Vagina (tissue), 2 donors: Measurements from ENCODE around the gene CTSZ. TPM values are rescaled to one million over a fixed set of nuclear protein-coding genes. Genes with fewer than 3 reads are reported as not detected.

Source experiments
- DNase-seq, 2 donors: peaks; one replicate each; pipeline ENCODE4 v3.0.0-alpha.2; 2017; ENCODE audit errors: extremely low spot score in 2 of 2
- H3K27ac ChIP-seq: fragments of 200-600 bp; sonication (generic); one replicate; pipeline ENCODE4 v1.5.1; 2019
- H3K27me3 ChIP-seq: fragments of 200-600 bp; sonication (generic); one replicate; pipeline ENCODE4 v1.5.1; 2019
- H3K36me3 ChIP-seq, 2 donors: fragments of 200-600 bp; sonication (generic); one replicate each; pipeline ENCODE4 v1.5.1; 2017 to 2019
- H3K4me1 ChIP-seq: fragments of 200-600 bp; sonication (generic); one replicate; pipeline ENCODE4 v1.5.1; 2019
- H3K4me3 ChIP-seq, 2 donors: fragments of 200-600 bp; sonication (generic); 1 replicate in 1 of 2; 2 replicates in 1 of 2; pipeline ENCODE4 v1.5.1; 2016 to 2019
- H3K9me3 ChIP-seq: fragments of 200-600 bp; sonication (generic); one replicate; pipeline ENCODE4 v1.5.1; 2019
- POLR2A ChIP-seq, 2 donors: fragments of 450-650 bp; IDR thresholded peaks; one replicate each; pipeline ENCODE4 v1.6.1; 2017; ENCODE audit warnings: antibody characterized with exemption in 2 of 2, mild to moderate bottlenecking in 2 of 2, moderate library complexity in 2 of 2
- POLR2AphosphoS5 ChIP-seq, 2 donors: sonication (generic); formaldehyde crosslinking; IDR thresholded peaks; one replicate each; pipeline ENCODE4 v1.9.0; 2017; ENCODE audit warnings: antibody characterized with exemption in 2 of 2, mild to moderate bottlenecking in 2 of 2, low read depth in 1 of 2; ENCODE audit not compliant: insufficient read depth in 1 of 2
- intact Hi-C: fragments of 100-400 bp; cut with DNase I; formaldehyde crosslinking; loops from one replicate; pipeline ENCODE4 v1.15.1; 2023
- total RNA-seq: library from RNA; depleted of rRNA; stranded (reverse); fragments of >200 nt; gene quantifications from one replicate; pipeline ENCODE4 v1.2.3, GENCODE V29; 2016
- TF ChIP-seq, protein P1 (sequence below), 3 experiments: fragments of 450-650 bp in 2 of 3; fragments of 200-600 bp in 1 of 3; sonication (generic) in 1 of 3; IDR thresholded peaks; one replicate each; pipeline ENCODE4 v1.5.1; 2017 to 2019; ENCODE audit warnings: antibody characterized with exemption in 3 of 3, mild to moderate bottlenecking in 2 of 3, moderate library complexity in 2 of 3

CTSZ gene
- total RNA-seq: 128 TPM

DNA sequence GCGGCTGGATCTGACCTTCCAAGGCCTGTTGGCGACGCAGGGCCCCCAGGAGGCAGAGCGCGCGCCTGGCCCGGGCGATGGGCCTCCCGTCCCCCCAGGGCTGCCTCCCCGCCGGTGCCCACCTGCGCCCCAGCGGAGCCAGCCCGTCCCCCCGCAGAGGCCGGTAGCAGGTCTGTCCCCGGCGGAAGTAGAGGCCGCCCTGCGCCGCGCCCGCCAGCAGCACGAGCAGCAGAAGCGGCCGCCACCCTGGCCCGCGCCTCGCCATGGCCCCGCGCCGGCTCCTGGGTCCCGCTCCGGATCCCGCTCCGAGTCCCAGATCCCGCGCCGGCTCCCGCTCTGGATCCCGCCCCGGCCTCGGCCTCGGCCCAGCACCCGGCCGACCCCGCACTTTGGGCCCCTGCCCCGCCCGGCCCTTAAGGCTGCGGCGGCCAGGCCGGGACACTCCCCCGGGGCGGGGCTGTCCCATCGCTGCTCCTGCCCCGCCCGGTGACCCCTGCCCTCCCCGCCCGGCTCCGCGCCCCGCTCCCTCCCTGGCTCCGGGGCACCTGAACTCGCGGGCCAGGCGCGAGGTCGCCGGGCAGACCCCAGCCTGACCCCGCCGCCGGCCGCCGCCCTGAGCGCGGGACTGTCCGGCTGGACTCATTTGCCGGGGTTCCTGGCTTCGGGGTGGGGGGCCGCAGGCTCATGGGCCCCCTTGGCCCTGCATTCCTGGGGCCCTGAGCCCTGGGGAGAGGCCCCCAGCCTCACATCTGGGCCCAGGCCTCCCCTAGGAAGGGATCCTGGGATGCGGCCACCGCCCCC is at the start of gene CTSZ:
CTSZ (minus strand) TSS at position 391 of the 801 bp plus-strand sequence; CDS start at position 265, 126 bp downstream.
- Histone ChIP-seq H3K27ac (peak within 1 kb of the TSS; percentile 76), H3K27me3 (no peaks in the 10 kb centered on the region), H3K36me3 (no peaks in the 10 kb centered on the region), H3K9me3 (no peaks in the 10 kb centered on the region), H3K4me3 (peak within 1 kb of the TSS; percentile 61 to 78), H3K4me1 (peaks cover 53% of the 10 kb centered on the region)
- TF ChIP-seq, protein P1, sequence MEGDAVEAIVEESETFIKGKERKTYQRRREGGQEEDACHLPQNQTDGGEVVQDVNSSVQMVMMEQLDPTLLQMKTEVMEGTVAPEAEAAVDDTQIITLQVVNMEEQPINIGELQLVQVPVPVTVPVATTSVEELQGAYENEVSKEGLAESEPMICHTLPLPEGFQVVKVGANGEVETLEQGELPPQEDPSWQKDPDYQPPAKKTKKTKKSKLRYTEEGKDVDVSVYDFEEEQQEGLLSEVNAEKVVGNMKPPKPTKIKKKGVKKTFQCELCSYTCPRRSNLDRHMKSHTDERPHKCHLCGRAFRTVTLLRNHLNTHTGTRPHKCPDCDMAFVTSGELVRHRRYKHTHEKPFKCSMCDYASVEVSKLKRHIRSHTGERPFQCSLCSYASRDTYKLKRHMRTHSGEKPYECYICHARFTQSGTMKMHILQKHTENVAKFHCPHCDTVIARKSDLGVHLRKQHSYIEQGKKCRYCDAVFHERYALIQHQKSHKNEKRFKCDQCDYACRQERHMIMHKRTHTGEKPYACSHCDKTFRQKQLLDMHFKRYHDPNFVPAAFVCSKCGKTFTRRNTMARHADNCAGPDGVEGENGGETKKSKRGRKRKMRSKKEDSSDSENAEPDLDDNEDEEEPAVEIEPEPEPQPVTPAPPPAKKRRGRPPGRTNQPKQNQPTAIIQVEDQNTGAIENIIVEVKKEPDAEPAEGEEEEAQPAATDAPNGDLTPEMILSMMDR (IDR thresholded peaks at IDR 0.05): no peak
- no peak for TF ChIP-seq POLR2A (IDR thresholded peaks at IDR 0.05)
- no peak for DNase-seq
- intact Hi-C loops: no loop called here

DNA sequence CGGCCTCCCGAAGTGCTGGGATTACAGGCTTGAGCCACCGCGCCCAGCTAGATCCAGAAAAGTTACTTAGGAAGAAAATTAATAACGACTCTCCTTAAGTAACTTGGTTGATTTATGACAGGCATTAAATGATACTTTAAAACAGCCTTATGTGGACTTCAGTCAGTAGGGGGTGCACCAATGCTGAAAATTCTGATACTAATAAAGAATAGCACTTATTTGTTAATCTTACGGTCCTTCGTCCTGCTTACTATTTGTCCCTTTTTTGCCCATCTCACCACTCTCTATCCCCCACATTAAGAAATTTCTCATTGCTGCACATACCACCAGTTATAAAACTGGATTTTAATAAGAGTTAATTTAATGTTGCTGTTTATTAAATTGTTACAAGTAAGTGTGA is 48.2 kb upstream of the CTSZ start:
- intact Hi-C loops: no loop called here
- TF ChIP-seq POLR2A (IDR thresholded peaks at IDR 0.05): no peak
- TF ChIP-seq POLR2AphosphoS5 (IDR thresholded peaks at IDR 0.05; ENCODE audit: insufficient read depth in 1 of 2, low read depth in 1 of 2): no peak
- TF ChIP-seq, protein P1 (IDR thresholded peaks at IDR 0.05): no peak

DNA sequence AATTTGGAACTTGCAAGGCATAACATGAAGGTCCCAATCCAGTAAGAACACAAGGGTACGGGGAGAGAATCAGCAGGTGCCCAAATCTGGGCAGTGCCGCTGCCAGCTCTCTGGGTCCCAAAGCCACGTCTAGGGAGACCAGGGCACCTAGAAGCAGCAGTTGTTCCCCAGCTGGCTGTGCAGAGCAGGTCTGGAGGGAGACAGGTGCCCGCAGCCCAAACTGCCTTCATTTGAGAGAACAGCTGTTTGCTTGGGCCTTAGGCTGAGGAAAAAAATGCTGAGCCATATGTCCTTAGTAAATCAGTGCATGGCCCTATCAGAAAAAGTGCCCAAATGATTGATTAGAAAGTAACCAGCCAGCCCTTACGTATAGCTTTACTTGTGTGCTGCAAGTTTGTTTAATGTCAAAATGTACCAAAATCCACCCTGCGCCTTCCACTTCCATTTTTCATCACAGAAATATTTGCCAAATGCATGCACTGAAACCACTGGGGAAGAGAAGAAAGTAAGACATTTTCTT is 44.7 kb upstream of the CTSZ start:
- DNase-seq: no peak
- no peak for TF ChIP-seq POLR2A (IDR thresholded peaks at IDR 0.05)
- no peak for TF ChIP-seq POLR2AphosphoS5 (IDR thresholded peaks at IDR 0.05; ENCODE audit: insufficient read depth in 1 of 2, low read depth in 1 of 2)
- TF ChIP-seq, protein P1 (IDR thresholded peaks at IDR 0.05): no peak
- no peaks in the 10 kb centered on the region for H3K36me3 ChIP-seq
- no peak overlapping the region for H3K4me3 ChIP-seq
- no peaks in the 10 kb centered on the region for H3K9me3 ChIP-seq
- H3K27me3 ChIP-seq: no peaks in the 10 kb centered on the region
- intact Hi-C loops: no loop called here
- no peak overlapping the region for H3K27ac ChIP-seq
- no peaks in the 10 kb centered on the region for H3K4me1 ChIP-seq

More for the DNA sequence above, 48.2 kb upstream of the CTSZ start:
- no peaks in the 10 kb centered on the region for H3K36me3 ChIP-seq
- no peaks in the 10 kb centered on the region for H3K27me3 ChIP-seq
- H3K27ac ChIP-seq: no peak overlapping the region
- no peaks in the 10 kb centered on the region for H3K4me1 ChIP-seq
- no peak for DNase-seq
- no peaks in the 10 kb centered on the region for H3K9me3 ChIP-seq
- no peak overlapping the region for H3K4me3 ChIP-seq

DNA sequence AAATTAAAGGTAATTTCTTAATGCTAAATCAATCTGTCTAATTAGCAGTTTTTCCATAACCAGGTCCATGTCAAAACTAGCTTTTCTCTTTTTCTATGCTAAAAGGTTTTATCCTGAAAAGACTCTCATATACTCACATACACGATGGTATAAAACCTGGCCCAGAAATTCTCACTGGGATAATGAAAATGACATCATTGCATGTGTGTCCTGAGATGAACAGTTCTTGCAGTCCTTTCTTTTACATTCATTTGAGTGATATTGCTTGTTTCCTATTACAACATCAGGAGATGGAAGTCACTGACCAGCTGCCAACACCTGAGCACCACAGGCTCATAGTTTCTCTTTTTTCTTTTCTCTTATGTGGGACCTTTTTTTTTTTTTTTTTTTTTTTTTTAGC is 43.4 kb upstream of the CTSZ start:
- intact Hi-C loops: no loop called here
- no peak overlapping the region for H3K27ac ChIP-seq
- H3K4me1 ChIP-seq: no peaks in the 10 kb centered on the region
- TF ChIP-seq, protein P1 (IDR thresholded peaks at IDR 0.05): no peak
- TF ChIP-seq POLR2A (IDR thresholded peaks at IDR 0.05) (no peak), POLR2AphosphoS5 (IDR thresholded peaks at IDR 0.05; ENCODE audit: insufficient read depth in 1 of 2, low read depth in 1 of 2) (no peak)
- H3K27me3 ChIP-seq: no peaks in the 10 kb centered on the region
- DNase-seq: no peak
- no peaks in the 10 kb centered on the region for H3K36me3 ChIP-seq
- H3K4me3 ChIP-seq: no peak overlapping the region
- no peaks in the 10 kb centered on the region for H3K9me3 ChIP-seq

DNA sequence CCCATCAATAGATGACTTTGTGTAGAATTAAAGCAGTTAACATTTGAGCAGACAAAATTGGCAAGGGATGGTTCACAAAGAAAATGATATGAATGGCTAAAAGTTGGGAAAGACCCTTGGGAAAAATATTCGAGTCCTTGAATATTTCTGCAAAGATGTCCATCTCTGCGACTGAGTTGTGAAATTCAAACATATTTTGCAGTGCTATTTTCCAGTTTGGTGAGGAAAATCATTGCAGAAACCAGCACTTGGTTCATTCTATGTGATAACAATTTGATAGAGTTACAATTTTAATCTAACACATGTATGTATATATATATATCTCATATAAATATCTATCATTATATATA is 41.6 kb upstream of the CTSZ start:
- DNase-seq: no peak
- TF ChIP-seq, protein P1 (IDR thresholded peaks at IDR 0.05): no peak
- TF ChIP-seq POLR2A (IDR thresholded peaks at IDR 0.05) (no peak), POLR2AphosphoS5 (IDR thresholded peaks at IDR 0.05; ENCODE audit: insufficient read depth in 1 of 2, low read depth in 1 of 2) (no peak)

More for the DNA sequence above, 41.6 kb upstream of the CTSZ start:
- H3K36me3 ChIP-seq: no peaks in the 10 kb centered on the region
- no peaks in the 10 kb centered on the region for H3K9me3 ChIP-seq
- H3K4me1 ChIP-seq: peaks cover 1% of the 10 kb centered on the region
- no peak overlapping the region for H3K4me3 ChIP-seq
- intact Hi-C loops: no loop called here
- no peaks in the 10 kb centered on the region for H3K27me3 ChIP-seq
- no peak overlapping the region for H3K27ac ChIP-seq
